Measurements from ENCODE around the gene SPACDR. TPM values are rescaled to one million over a fixed set of nuclear protein-coding genes. Genes with fewer than 3 reads are reported as not detected.

Gene SPACDR
- total and polyA plus RNA-seq, 2 experiments from 2014 or later, result 0.42 to 0.52 TPM

GRCh38 chr7:100446040-100446439 lies 18.0 kb downstream of the SPACDR start:
- no peaks in the 10 kb centered on the region for H3K36me3 ChIP-seq (ENCODE audit: insufficient read depth)
- H3K79me2 ChIP-seq (replicated peaks; ENCODE audit: insufficient read depth), result no peaks in the 10 kb centered on the region
- H3K27me3 Mint-ChIP-seq (ENCODE audit: insufficient read depth, low read depth, poor library complexity), result peaks cover 21% of the 10 kb centered on the region
- no peaks in the 10 kb centered on the region for H3K9me2 ChIP-seq (ENCODE audit: insufficient read depth)
- DNase-seq (ENCODE audit: low spot score) (no peak), ATAC-seq (no peak)
- peaks cover 12% of the 10 kb centered on the region for H3K4me1 Mint-ChIP-seq
- H3K4me1 ChIP-seq (ENCODE audit: insufficient read depth), result no peaks in the 10 kb centered on the region; the same call in 1 of the 2 replicates
- TF ChIP-seq REST (IDR thresholded peaks at IDR 0.05; ENCODE audit: unreplicated experiment) (no peak), ETS1 (IDR thresholded peaks at IDR 0.05) (no peak), EZH2phosphoT487 (IDR thresholded peaks at IDR 0.05; ENCODE audit: unreplicated experiment) (no peak), NANOG (IDR thresholded peaks at IDR 0.05; ENCODE audit: borderline replicate concordance) (no peak), EZH2 (IDR thresholded peaks at IDR 0.05; ENCODE audit: low read depth, unreplicated experiment) (no peak), CREB1 (CRISPR knock-in tag; IDR thresholded peaks at IDR 0.05; ENCODE audit: low read depth) (no peak), CTCF (conservative IDR thresholded peaks at IDR 0.05; ENCODE audit: low read depth in 2 of 2) (no peak), JUNB (IDR thresholded peaks at IDR 0.05; ENCODE audit: unreplicated experiment) (no peak)
- peak overlapping the region; percentile 31; the same call in 1 of the 2 replicates for H3K27ac Mint-ChIP-seq
- no peak overlapping the region for H3K4me2 ChIP-seq
- H2AFZ ChIP-seq, result no peak overlapping the region
- H4K20me1 ChIP-seq (replicated peaks; ENCODE audit: insufficient read depth), result no peaks in the 10 kb centered on the region
- H3K27ac ChIP-seq (ENCODE audit: low read depth), result no peak overlapping the region
- H3K4me3 Mint-ChIP-seq, result no peak overlapping the region
- no peaks in the 10 kb centered on the region for H3F3A ChIP-seq (replicated peaks; ENCODE audit: low read depth)
- H3K27me3 ChIP-seq (ENCODE audit: insufficient read depth), result no peaks in the 10 kb centered on the region
- no peaks in the 10 kb centered on the region for H3K9me3 Mint-ChIP-seq
- no peak overlapping the region for H3K4me3 ChIP-seq
- H3K36me3 Mint-ChIP-seq (ENCODE audit: low read depth), result no peaks in the 10 kb centered on the region

Measured in GM23338 (cell line).